Astrocyte of the cerebellum (primary cell): ENCODE measurements around the gene PGAM5.
"Not testable (repeated sequence)": the region's sequence is repeated elsewhere in the genome, so short reads cannot be mapped to it uniquely, and the experiment has no call there.

Experiments
- DNase-seq: peaks from one replicate; pipeline ENCODE4 v3.0.0-alpha.2; 2011; ENCODE audit warnings: low read depth
- H3K4me3 ChIP-seq: 2 replicates; pipeline ENCODE4 v1.5.1; 2011; ENCODE audit warnings: mild to moderate bottlenecking, low read depth, low read length, moderate library complexity
- in situ Hi-C: cut with HindIII; loops from 2 replicates; pipeline ENCODE4 v1.10.0; 2017; ENCODE audit warnings: low sequenced_read_pairs
- TF ChIP-seq, protein P1 (sequence below): IDR thresholded peaks from 2 replicates; pipeline ENCODE4 v1.5.1; 2012; ENCODE audit warnings: low read length, low read depth, moderate library complexity, mild to moderate bottlenecking; ENCODE audit errors: missing control alignments

Gene PGAM5

DNA sequence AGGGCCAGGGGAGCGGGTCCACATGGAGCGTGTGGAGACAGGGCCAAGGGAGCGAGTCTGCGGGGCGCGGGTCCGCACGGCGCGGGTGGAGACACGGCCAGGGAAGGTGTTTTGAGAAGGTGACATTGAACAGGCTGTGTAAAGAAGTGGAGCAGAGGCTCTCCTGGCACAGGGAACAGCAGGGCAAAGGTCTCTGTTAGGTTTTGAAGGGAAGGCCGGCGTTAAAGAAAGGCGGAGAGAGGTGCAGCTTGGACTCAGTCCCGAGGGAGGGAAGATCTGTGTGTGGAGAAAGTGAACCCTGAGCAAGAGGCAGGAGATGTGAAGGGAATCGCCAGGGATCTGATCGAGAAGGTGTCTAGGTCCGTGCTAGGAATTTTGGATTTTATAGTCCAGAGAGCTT, 21.4 kb upstream of the PGAM5 start:
- in situ Hi-C loops = loop anchor here (5.0 kb wide), 1 partner anchor 72 kb away; the partner anchor contains the start of gene P2RX2
- no peak overlapping the region for H3K4me3 ChIP-seq
- TF ChIP-seq, protein P1, sequence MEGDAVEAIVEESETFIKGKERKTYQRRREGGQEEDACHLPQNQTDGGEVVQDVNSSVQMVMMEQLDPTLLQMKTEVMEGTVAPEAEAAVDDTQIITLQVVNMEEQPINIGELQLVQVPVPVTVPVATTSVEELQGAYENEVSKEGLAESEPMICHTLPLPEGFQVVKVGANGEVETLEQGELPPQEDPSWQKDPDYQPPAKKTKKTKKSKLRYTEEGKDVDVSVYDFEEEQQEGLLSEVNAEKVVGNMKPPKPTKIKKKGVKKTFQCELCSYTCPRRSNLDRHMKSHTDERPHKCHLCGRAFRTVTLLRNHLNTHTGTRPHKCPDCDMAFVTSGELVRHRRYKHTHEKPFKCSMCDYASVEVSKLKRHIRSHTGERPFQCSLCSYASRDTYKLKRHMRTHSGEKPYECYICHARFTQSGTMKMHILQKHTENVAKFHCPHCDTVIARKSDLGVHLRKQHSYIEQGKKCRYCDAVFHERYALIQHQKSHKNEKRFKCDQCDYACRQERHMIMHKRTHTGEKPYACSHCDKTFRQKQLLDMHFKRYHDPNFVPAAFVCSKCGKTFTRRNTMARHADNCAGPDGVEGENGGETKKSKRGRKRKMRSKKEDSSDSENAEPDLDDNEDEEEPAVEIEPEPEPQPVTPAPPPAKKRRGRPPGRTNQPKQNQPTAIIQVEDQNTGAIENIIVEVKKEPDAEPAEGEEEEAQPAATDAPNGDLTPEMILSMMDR = no peak
- no peak for DNase-seq

DNA sequence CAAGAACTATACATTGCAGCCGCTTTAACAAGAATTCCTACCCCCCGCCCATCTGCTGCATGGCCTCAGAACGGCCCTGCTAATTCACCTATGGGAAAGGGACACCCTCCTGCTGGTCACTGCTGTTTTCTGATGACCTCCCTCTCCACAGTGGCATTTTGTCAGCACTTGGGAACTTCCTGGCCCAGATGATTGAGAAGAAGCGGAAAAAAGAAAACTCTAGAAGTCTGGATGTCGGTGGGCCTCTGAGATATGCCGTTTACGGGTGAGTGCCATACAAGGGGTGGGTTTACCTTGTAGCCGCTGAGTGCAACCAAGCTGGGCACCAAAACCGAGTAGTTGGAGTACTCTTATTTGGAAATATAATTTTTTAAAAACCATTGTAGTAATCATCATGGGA, 20.5 kb upstream of the PGAM5 start:
- H3K4me3 ChIP-seq = no peak overlapping the region
- TF ChIP-seq, protein P1 = no peak
- DNase-seq = no peak
- in situ Hi-C loops = no loop called here

DNA sequence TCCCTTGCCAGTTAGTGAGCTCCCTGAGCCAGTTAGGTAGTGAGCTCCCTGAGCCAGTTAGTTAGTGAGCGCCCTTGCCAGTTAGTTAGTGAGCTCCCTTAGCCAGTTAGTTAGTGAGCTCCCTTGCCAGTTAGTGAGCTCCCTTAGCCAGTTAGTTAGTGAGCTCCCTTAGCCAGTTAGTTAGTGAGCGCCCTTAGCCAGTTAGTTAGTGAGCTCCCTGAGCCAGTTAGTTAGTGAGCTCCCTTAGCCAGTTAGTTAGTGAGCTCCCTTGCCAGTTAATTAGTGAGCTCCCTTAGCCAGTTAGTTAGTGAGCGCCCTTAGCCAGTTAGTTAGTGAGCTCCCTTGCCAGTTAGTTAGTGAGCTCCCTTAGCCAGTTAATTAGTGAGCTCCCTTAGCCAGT, 18.6 kb upstream of the PGAM5 start:
- in situ Hi-C loops, H3K4me3 ChIP-seq, DNase-seq: not testable (repeated sequence)

DNA sequence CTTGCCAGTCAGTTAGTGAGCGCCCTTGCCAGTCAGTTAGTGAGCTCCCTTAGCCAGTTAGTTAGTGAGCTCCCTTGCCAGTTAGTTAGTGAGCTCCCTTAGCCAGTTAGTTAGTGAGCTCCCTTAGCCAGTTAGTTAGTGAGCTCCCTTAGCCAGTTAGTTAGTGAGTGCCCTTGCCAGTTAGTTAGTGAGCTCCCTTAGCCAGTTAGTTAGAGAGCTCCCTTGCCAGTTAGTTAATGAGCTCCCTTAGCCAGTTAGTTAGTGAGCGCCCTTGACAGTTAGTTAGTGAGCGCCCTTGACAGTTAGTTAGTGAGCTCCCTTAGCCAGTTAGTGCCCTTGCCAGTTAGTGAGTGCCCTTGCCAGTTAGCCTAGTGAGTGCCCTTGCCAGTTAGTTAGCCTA, 15.8 kb upstream of the PGAM5 start:
- in situ Hi-C loops = not testable (repeated sequence)

DNA sequence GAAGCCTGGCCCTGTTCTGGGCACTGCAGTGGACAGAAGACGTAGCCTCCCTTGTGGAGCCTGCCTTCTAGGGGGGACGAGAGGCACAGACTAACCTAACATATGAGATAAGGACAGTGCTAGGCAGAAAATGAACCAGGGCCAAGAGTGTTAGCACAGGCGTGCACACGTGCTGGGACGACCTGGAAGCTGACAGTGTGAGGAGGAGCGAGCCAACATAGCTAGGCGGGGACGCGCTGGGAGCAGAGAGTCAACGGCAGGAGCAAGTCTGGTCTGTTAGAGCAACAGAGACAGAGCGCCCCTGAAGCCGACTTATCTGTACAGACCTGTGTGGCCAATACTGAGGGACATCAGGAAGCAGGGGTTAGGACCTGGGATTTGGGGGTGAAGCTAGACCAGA, 15.2 kb upstream of the PGAM5 start:
- no peak for DNase-seq
- no peak overlapping the region for H3K4me3 ChIP-seq
- in situ Hi-C loops = no loop called here
- TF ChIP-seq, protein P1 = no peak

More for the DNA sequence above, 15.8 kb upstream of the PGAM5 start:
- DNase-seq, H3K4me3 ChIP-seq: not testable (repeated sequence)

DNA sequence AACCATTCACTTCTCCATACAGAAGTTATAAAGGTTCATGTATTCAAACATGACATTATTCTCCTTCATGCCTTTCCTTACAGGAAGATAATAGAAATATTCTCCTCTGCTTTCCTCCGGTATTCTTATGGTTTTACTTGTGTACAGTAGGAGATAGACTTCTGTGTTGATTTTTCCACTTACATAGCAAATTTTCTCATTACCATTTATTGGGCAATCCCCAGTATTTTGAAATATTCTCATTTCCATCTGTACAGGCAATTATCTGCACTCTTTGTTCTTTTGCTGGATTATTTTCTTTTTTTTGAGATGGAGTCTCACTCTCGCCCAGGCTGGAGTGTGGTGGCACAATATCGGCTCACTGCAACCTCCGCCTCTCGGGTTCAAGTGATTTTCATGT, 12.3 kb upstream of the PGAM5 start:
- TF ChIP-seq, protein P1 = no peak
- in situ Hi-C loops = no loop called here
- DNase-seq = no peak
- H3K4me3 ChIP-seq = no peak overlapping the region

DNA sequence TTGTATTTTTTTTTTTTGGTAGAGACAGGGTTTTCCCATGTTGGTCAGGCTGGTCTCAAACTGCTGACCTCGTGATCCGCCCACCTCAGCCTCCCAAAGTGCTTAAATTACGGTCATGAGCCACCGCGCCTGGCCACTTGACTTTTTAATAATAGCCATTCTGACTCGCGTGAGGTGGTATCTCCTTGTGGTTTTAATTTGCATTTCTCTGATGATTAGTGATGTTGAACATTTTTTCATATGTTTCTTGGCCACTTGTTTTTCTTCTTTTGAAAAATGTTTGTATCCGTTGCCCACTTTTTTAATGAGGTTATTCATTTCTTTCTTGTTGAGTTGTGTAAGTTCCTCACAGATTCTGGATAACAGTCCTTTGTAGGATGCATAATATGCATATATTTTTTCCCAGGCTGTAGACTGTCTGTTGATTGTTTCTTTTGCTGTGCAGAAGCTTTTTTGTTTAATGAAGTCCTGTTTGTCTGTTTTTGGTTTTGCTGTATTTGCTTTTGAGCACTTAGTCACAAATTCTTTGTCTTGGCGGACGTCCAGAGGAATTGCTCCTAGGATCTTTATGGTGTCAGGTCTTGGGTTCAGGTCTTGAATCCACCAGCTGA, 10.3 kb upstream of the PGAM5 start:
- DNase-seq = no peak
- in situ Hi-C loops = no loop called here

More for the DNA sequence above, 10.3 kb upstream of the PGAM5 start:
- no peak overlapping the region for H3K4me3 ChIP-seq
- TF ChIP-seq, protein P1 = no peak
